Spleen (tissue), 11 donors: ENCODE results near the gene MAP4K2. TPM values are rescaled to one million over a fixed set of nuclear protein-coding genes. Genes with fewer than 3 reads are reported as not detected.
A peak's percentile ranks its signal among the peaks of the same experiment; 100 is the strongest.

Source experiments
- DNase-seq: peaks from one replicate; pipeline ENCODE4 v3.0.0-alpha.2; 2020
- H3K27ac ChIP-seq, 8 donors: fragments of 200-600 bp; sonication (generic) in 7 of 8; 1 replicate in 4 of 8; 2 replicates in 4 of 8; pipeline versions ENCODE4 v1.5.0 to v1.8.0; 2016 to 2021; ENCODE audit warnings: inconsistent platforms in 4 of 8, mild to moderate bottlenecking in 4 of 8, moderate library complexity in 1 of 8
- H3K27me3 ChIP-seq, 7 donors: fragments of 200-600 bp; sonication (generic) in 6 of 7; replicated peaks in 1 of 7; 1 replicate in 4 of 7; 2 replicates in 3 of 7; pipeline versions ENCODE4 v1.5.0 to v1.8.0; 2016 to 2021; ENCODE audit warnings: inconsistent platforms in 3 of 7, mild to moderate bottlenecking in 1 of 7
- H3K36me3 ChIP-seq, 6 donors: fragments of 200-600 bp; sonication (generic) in 5 of 6; 1 replicate in 4 of 6; 2 replicates in 2 of 6; pipeline versions ENCODE4 v1.5.0 to v1.8.0; 2016 to 2021; ENCODE audit warnings: inconsistent platforms in 2 of 6
- H3K4me1 ChIP-seq, 6 donors: fragments of 200-600 bp; sonication (generic) in 5 of 6; 1 replicate in 3 of 6; 2 replicates in 3 of 6; pipeline versions ENCODE4 v1.5.0 to v1.8.0; 2016 to 2021; ENCODE audit warnings: inconsistent platforms in 3 of 6
- H3K4me3 ChIP-seq, 8 donors: fragments of 200-600 bp; sonication (generic) in 7 of 8; 1 replicate in 4 of 8; 2 replicates in 4 of 8; pipeline versions ENCODE4 v1.5.0 to v1.8.0; 2016 to 2021; ENCODE audit warnings: inconsistent platforms in 4 of 8, mild to moderate bottlenecking in 4 of 8, moderate library complexity in 2 of 8
- H3K9me3 ChIP-seq, 8 donors: fragments of 200-600 bp; sonication (generic) in 7 of 8; 1 replicate in 4 of 8; 2 replicates in 4 of 8; pipeline versions ENCODE4 v1.5.0 to v1.8.0; 2016 to 2021; ENCODE audit warnings: inconsistent platforms in 4 of 8
- CTCF ChIP-seq, 11 experiments: fragments of 200-600 bp in 7 of 11; fragments of 450-650 bp in 4 of 11; sonication (generic) in 4 of 11; IDR thresholded peaks in 8 of 11; conservative IDR thresholded peaks in 3 of 11; 1 replicate in 7 of 11; 2 replicates in 4 of 11; pipeline versions ENCODE4 v1.4.0 to v1.8.0; 2016 to 2021; ENCODE audit warnings: antibody characterized with exemption in 11 of 11, inconsistent platforms in 4 of 11, mild to moderate bottlenecking in 1 of 11
- POLR2A ChIP-seq, 3 donors: fragments of 450-650 bp; IDR thresholded peaks; one replicate each; pipeline ENCODE4 v1.5.1; 2017; ENCODE audit warnings: antibody characterized with exemption in 3 of 3, mild to moderate bottlenecking in 1 of 3
- POLR2AphosphoS5 ChIP-seq, 3 donors: sonication (generic); formaldehyde crosslinking; IDR thresholded peaks; one replicate each; pipeline ENCODE4 v1.5.1; 2017; ENCODE audit warnings: antibody characterized with exemption in 3 of 3
- WGBS, 5 donors: extraction: QIAGEN DNeasy Blood & Tissue Kit in 3 of 5; methylation state at CpG; one replicate each; pipeline versions ENCODE4 v1.1.5 to v1.1.7; 2013 to 2018; 5-methylcytosine and 5-hydroxymethylcytosine counted together
- intact Hi-C: fragments of 100-400 bp; cut with DNase I; formaldehyde crosslinking; loops from one replicate; pipeline ENCODE4 v1.15.0; 2023; ENCODE audit warnings: low total_unique reads
- polyA plus RNA-seq, 3 donors: library from polyadenylated mRNA; stranded (reverse); fragments of 200-250 nt; gene quantifications; one replicate each; pipeline ENCODE4 v1.2.1, GENCODE V29; 2013
- total RNA-seq, 7 donors: library from RNA; depleted of rRNA in 3 of 7; stranded (reverse); fragments of >200 nt in 3 of 7; fragmentation: NEBNext Ultra II Directional in 4 of 7; extraction: Animal tissue kit (Norgen Biotek cat#: 25700) in 4 of 7; gene quantifications; one replicate each; pipeline versions ENCODE4 v1.1.0 to v1.2.1, GENCODE V29; 2016 to 2021
- donor health status: healthy with polysubstance abuse.
- donor health status: DM: no; HTN: no; CAD: no; lungs with moderate emphysema.
- donor health status: DM: no; HTN: no; CAD: no.
- donor health status: Bipolar disorder and iron deficiency.
- donor health status: healthy.
- donor health status: DM: no; HTN: no; CAD: no.
- donor health status: DM: yes; HTN: yes; CAD: no.

Gene MAP4K2
- total and polyA plus RNA-seq, 10 donors: 40.8 to 106 (median 60.6) TPM

DNA sequence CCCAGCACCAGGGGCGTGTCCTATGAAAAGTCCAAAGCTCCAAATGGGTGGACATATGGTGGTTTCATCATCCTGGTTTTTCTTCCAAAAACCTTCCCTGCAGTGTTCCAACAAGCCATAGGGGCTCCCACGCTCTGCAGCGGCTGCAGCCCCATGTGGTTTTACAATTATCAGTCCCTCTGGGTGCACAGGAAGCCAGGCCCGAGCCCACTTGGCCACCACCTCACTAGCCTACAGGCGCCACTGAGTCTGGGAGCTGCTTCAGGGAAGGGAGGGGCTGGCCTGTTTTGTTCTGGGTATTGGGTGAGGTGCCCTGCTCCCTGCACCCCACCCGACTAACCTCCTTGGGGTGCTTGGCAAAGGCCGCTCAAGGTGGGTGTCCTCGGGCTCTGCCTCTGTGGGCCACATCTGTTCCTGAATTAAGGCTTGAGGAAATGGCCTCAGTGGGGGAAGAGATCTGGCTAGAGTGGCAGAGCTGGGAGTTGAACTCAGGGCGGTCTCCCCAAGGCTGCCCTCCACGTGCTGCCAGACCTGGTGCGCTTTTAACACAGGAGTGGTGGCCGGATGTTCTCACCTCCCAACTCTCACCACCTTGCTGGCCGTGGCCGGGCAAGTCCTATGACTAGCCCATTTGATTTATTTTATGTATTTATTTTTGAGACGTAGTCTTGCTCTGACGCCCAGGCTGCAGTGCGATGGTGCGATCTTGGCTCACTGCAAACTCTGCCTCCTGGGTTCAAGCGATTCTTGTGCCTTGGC lies 46.8 kb upstream of the MAP4K2 start:
- Histone ChIP-seq H3K27ac (peak overlapping the region in 6 of 8 donors; percentile 90 to 98 (median 94)), H3K4me3 (no peak overlapping the region), H3K4me1 (peaks cover 70 to 96% (median 87%) of the 10 kb centered on the region in 6 donors), H3K9me3 (no peaks in the 10 kb centered on the region), H3K36me3 (peaks cover 0 to 36% (median 22%) of the 10 kb centered on the region in 6 donors), H3K27me3 (no peaks in the 10 kb centered on the region)
- WGBS, 5 donors: 84 to 90% (median 86%) methylated on average over 17 to 19 of the region's 19 CpGs
- intact Hi-C loops: loop anchor here (10.0 kb wide), 1 partner anchor 65 kb away; no protein-coding TSS in a partner anchor
- no peak for TF ChIP-seq CTCF (IDR thresholded peaks at IDR 0.05 in 8 of 11, conservative IDR thresholded peaks at IDR 0.05 in 3 of 11)
- peak; percentile 30 to 66 (median 44) for TF ChIP-seq POLR2AphosphoS5 (IDR thresholded peaks at IDR 0.05)
- no peak for TF ChIP-seq POLR2A (IDR thresholded peaks at IDR 0.05)
- DNase-seq: no peak

- peaks cover 62 to 96% (median 87%) of the 10 kb centered on the region in 6 donors for H3K4me1 ChIP-seq
- TF ChIP-seq POLR2AphosphoS5 (IDR thresholded peaks at IDR 0.05) (peak; percentile 71 to 77 (median 76)), CTCF (IDR thresholded peaks at IDR 0.05 in 8 of 11, conservative IDR thresholded peaks at IDR 0.05 in 3 of 11) (peak in 7 of 11 experiments; percentile 1 to 40 (median 30)), POLR2A (IDR thresholded peaks at IDR 0.05) (no peak)
- H3K9me3 ChIP-seq: no peaks in the 10 kb centered on the region
- intact Hi-C loops: loop anchor here (10.0 kb wide), 1 partner anchor 64 kb away; no protein-coding TSS in a partner anchor
- H3K36me3 ChIP-seq: peaks cover 0 to 29% (median 14%) of the 10 kb centered on the region in 6 donors
- no peaks in the 10 kb centered on the region for H3K27me3 ChIP-seq
- H3K27ac ChIP-seq: peak overlapping the region in 7 of 8 donors; percentile 54 to 98 (median 93)
- no peak overlapping the region for H3K4me3 ChIP-seq
- WGBS, 5 donors: 68 to 76% (median 73%) methylated on average over 7 to 16 of the region's 16 CpGs
- peak; percentile 92 for DNase-seq
These were observed 46.0 kb upstream of the MAP4K2 start for GRCh38 chr11:64848826-64849597.

DNA sequence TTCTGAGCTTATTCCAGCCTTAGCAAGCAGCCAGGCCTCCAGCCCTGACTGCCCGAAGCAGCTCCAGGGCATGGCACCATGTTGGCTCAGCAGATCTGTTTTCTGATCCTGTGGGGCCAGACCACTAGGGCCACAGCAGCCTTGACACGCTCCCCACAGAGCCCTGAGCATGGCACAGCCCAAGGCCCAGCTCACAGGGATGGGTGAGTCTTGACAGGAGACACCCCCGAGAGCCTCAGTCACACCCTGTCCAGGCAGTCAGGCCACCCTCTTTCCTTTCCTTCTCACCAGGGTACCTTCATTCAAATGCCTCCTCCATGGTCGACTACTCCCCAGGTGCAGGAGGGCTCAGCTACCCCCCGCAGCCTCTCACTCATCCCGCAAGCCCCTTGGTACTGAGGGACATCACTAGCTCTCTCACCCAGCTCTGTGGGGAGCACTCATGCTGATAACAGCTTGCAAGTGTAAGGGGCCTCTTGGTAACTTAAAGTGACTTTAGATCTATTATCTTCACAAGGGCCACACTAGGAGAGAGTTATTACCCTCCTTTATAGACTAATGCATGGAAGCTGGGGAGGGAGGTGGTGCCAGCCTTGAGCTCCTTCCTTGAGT lies 45.3 kb upstream of the MAP4K2 start:
- Histone ChIP-seq H3K27ac (peak overlapping the region in 7 of 8 donors; percentile 54 to 98 (median 93)), H3K4me3 (peak overlapping the region in 1 of 8 donors; percentile 9), H3K27me3 (no peaks in the 10 kb centered on the region), H3K4me1 (peaks cover 55 to 96% (median 87%) of the 10 kb centered on the region in 6 donors), H3K36me3 (peaks cover 0 to 22% (median 9%) of the 10 kb centered on the region in 6 donors), H3K9me3 (no peaks in the 10 kb centered on the region)
- intact Hi-C loops: loop anchor here (10.0 kb wide), 1 partner anchor 64 kb away; no protein-coding TSS in a partner anchor
- DNase-seq: no peak
- 68 to 77% (median 72%) methylated on average over 6 of the region's 6 CpGs for WGBS, 5 donors
- TF ChIP-seq POLR2A (IDR thresholded peaks at IDR 0.05) (no peak), CTCF (IDR thresholded peaks at IDR 0.05 in 8 of 11, conservative IDR thresholded peaks at IDR 0.05 in 3 of 11) (peak in 3 of 11 experiments; percentile 28 to 52 (median 47)), POLR2AphosphoS5 (IDR thresholded peaks at IDR 0.05) (peak in 1 of 3 donors; percentile 3)
